Mucosa of gallbladder (tissue), 1 donor: ENCODE data around the gene MFAP4. TPM values are rescaled to one million over a fixed set of nuclear protein-coding genes. Genes with fewer than 3 reads are reported as not detected.

ENCODE experiments used
- DNase-seq: peaks from one replicate; pipeline ENCODE4 v3.0.0-alpha.2; 2020; ENCODE audit warnings: low spot score
- total RNA-seq: library from RNA; stranded (reverse); gene quantifications from one replicate; pipeline ENCODE4 v1.2.1, GENCODE V29; 2021
- donor health status: DM: no; HTN: no; CAD: no.

MFAP4 gene
- total RNA-seq, 1 donor from 2014 or later: 303 TPM

GRCh38 chr17:19348081-19348650 is 38.8 kb downstream of the MFAP4 start:
- DNase-seq: no peak

DNA sequence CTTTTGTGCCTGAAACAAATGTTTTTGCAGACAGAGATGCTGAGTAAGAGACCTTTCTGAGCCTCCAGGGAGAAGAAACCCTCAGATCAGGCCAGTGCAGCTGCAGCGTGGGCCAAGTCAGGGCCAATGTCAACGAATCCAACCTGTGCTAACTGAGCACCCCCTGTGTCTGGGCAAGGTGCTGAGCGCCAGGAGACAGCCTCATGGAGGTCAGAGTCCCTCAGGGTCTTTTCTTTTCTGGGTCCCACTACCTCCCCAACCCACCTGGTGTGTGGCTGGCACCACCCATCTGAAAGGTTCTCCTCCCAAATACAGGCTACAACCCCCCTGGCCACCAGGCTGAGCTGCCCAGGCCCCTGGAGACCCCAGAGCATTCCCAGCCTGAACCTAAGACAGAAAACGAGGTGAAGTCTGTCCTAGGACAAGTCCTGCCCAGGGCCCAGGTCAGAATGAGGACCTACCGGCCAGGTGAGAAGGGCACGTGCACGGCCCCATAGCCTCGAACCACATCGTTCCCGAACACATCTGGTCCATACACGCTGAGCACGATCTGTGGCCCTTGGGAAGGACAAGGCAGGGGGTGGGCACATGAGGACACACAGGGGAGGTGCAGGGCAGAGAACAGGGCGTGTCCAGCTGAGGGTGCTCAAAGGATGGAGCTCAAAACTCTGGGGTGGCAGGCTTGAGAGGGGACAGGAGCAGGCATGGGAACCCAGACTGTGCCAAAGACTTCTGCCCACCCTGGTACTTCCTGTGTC is 39.5 kb downstream of the MFAP4 start:
- no peak for DNase-seq

- DNase-seq: peak; percentile 47
These were observed 40.4 kb downstream of the MFAP4 start for GRCh38 chr17:19346351-19347255.

GRCh38 chr17:19345486-19346350 is 41.3 kb downstream of the MFAP4 start:
- DNase-seq: no peak

DNA sequence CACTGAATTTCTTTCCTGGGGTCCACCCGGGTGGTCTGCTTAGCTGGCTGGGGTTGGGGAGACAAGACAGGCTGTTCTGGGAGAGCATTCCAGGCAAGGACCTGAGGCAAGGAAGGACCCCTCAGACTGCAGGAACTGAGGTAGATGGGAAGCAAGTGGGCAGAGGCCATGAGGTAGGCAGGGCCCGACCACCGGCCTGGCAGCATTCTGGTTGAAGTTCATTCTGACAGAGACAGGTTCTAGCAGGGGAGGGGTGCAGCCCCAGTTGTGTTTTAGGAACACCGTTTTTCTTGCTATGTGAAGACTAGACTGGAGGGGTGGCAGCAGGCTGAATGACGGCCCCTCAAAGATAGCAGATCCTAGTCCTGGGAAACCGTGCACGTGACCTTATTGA is 41.9 kb downstream of the MFAP4 start:
- DNase-seq: no peak

DNA sequence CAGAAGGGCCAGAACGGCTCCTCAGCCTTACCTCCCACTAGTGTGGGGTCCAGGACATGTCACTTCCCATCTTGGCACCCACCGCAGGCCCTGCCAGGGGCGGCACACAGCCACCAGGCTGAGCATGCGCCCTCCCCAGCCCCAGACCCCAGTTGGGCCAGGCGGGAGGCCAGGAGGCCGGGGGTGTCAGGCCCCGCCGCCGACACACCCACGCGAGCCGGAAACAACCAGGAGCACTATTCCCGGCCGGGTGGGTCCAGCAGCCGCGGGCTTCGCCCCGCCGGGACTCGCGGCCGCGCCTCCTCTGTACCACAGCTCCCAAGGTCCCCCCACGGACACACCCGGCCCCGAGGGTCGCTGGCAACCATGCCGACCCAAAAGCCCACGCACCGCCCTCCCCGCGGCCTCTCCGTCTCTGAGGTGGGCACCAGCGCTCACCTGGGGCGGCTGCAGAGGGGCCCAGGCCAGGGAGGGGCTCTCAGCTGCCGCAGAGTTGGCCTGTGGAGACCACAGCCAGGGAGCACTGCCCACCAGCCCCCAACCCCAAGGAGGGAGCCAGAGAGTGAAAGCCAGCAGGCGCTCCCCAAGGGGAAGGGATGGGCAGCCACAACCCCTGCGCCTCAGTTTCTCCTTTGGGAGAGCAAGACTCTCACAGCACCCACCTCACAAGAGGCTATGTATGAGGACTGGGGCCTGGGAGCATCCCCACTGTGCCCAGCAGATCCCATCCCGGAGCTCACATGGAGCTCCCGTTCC is 42.5 kb downstream of the MFAP4 start:
- DNase-seq: no peak

DNA sequence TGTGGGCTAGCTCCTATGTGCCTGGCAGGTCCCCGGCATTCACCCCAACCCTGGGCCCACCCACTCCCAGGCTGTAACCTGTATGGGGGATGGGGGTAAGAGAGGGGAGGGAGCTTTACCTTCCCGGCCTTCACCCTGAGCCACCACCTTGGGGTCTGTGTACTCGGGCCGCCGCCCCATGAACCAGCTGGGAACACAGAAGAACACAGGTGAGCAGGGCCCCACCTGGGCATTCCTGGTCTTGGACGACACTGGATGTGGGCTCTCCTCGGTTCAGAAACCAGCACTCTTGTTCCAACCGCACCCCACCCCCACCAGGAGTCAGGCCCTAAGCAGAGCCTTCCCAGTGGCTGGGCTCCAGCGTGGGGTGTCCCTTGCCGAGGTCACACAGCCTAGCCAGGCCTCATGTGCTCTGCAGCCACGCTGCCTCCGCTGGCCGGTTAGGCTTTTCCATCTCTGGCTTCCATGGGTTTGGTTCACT is 43.3 kb downstream of the MFAP4 start:
- DNase-seq: no peak

- no peak for DNase-seq
These were observed 43.7 kb downstream of the MFAP4 start for GRCh38 chr17:19343256-19343630.

GRCh38 chr17:19342611-19343255 is 44.3 kb downstream of the MFAP4 start:
- no peak for DNase-seq

GRCh38 chr17:19341641-19342610 is 45.1 kb downstream of the MFAP4 start:
- DNase-seq: no peak

- DNase-seq: no peak
These were observed 45.8 kb downstream of the MFAP4 start for GRCh38 chr17:19341211-19341631.

- DNase-seq: no peak
These were observed 47.6 kb downstream of the MFAP4 start for GRCh38 chr17:19339341-19339815.

- DNase-seq: peak; percentile 50
These were observed 48.7 kb downstream of the MFAP4 start for GRCh38 chr17:19338031-19338990.

DNA sequence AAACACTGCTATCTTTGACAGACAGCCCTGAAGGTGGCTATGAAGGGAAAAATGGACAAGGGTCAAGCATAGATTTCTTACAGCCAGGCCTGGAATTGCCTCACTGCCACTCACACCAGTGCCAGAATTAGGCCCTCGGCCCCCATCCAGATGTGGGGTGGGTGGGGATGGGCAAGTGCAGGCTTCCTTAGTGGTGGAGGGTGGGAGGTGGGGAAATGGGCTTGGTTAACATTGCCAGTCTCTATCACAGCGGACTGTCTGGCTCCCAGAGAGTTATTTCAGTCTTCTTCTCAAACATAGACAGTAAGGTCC is 49.3 kb downstream of the MFAP4 start:
- no peak for DNase-seq

GRCh38 chr17:19336938-19337711 is 49.9 kb downstream of the MFAP4 start:
- DNase-seq: no peak

DNA sequence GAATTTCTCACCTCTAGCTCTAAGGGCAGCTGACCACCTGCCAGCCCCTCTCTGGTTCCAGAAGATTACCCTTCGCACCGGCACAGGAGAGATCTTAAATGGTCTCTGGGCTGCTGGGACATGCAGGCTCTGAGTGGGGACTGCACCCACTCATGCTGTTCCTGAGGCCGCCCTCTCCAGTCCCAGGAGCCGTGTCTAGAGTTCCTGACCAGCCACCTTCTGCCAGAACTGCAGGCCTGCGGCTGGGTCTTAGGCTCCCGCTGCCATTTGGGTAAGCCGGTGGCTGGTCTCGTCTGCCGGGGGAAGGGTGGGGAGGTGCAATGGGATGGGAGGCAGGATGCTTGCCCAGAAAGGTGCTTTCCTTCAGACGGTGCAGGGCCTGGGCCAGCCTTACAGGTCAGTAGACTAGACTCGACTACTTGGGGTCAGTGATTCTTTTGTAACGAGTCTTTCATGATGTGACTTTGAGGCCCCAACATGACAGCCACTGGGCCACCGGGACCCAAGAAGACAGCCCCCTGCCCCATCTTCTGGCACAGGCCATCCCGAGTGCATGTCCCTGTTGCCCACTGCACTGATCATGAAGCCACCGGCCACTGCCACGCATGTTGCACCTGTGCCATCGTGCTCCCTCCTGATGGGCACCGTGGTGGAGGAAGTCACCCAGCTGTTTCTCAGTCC is 50.9 kb downstream of the MFAP4 start:
- no peak for DNase-seq
